Endometrium (tissue), 2 donors: ENCODE measurements around the gene STX11.
"Not testable (repeated sequence)": the region's sequence is repeated elsewhere in the genome, so short reads cannot be mapped to it uniquely, and the experiment has no call there.

ENCODE experiments used
- FAIRE-seq: peaks from 2 replicates; lab custom pipeline; 2012; peaks lifted over from hg19 to GRCh38; lab: Jason Lieb, UNC
- donor health status: control.
- donor health status: control.

STX11 gene

GRCh38 chr6:144177726-144178125 is 27.4 kb downstream of the STX11 start:
- no peak for FAIRE-seq

- no peak for FAIRE-seq
Observed at GRCh38 chr6:144178323-144178722, 28.0 kb downstream of the STX11 start.

- FAIRE-seq: no peak
Observed at GRCh38 chr6:144179237-144179636, 28.9 kb downstream of the STX11 start.

- FAIRE-seq: no peak
Observed at GRCh38 chr6:144179828-144180227, 29.5 kb downstream of the STX11 start.

- not testable (repeated sequence) for FAIRE-seq
Observed at GRCh38 chr6:144180354-144180753, 30.0 kb downstream of the STX11 start.

- no peak for FAIRE-seq
Observed at GRCh38 chr6:144181639-144182038, 31.3 kb downstream of the STX11 start.

- not testable (repeated sequence) for FAIRE-seq
Observed at GRCh38 chr6:144184186-144184585, 33.9 kb downstream of the STX11 start.

- FAIRE-seq: no peak
Observed at GRCh38 chr6:144185133-144185836, 35.0 kb downstream of the STX11 start.

- FAIRE-seq: no peak
Observed at GRCh38 chr6:144186817-144187625, 36.7 kb downstream of the STX11 start.

- no peak for FAIRE-seq
Observed at GRCh38 chr6:144189351-144189750, 39.0 kb downstream of the STX11 start.

- FAIRE-seq: no peak
Observed at GRCh38 chr6:144190080-144190479, 39.8 kb downstream of the STX11 start.

GRCh38 chr6:144190593-144190992 is 40.3 kb downstream of the STX11 start:
- no peak for FAIRE-seq

- no peak for FAIRE-seq
Observed at GRCh38 chr6:144193181-144193580, 42.9 kb downstream of the STX11 start.

- no peak for FAIRE-seq
Observed at GRCh38 chr6:144194293-144194810, 44.0 kb downstream of the STX11 start.

GRCh38 chr6:144195671-144196270 is 45.5 kb downstream of the STX11 start:
- FAIRE-seq: no peak

- no peak for FAIRE-seq
Observed at GRCh38 chr6:144197919-144198318, 47.6 kb downstream of the STX11 start.

GRCh38 chr6:144202879-144203468 is 52.7 kb downstream of the STX11 start:
- FAIRE-seq: no peak

- no peak for FAIRE-seq
Observed at GRCh38 chr6:144211160-144211559, 60.8 kb downstream of the STX11 start.

- FAIRE-seq: no peak
Observed at GRCh38 chr6:144213315-144213714, 63.0 kb downstream of the STX11 start.

- no peak for FAIRE-seq
Observed at GRCh38 chr6:144214029-144214428, 63.7 kb downstream of the STX11 start.

GRCh38 chr6:144214622-144215401 is 64.5 kb downstream of the STX11 start:
- FAIRE-seq: no peak
